HG02642 (cell line): Measurements from ENCODE around the gene DIABLO.
"Not testable (repeated sequence)": the region's sequence is repeated elsewhere in the genome, so short reads cannot be mapped to it uniquely, and the experiment has no call there.

ENCODE experiments used
- ATAC-seq: cut with Tn5 transposase; IDR thresholded peaks from one replicate; pipeline ENCODE4 v1.9.1; 2021; ENCODE audit warnings: mild to moderate bottlenecking; ENCODE audit not compliant: unreplicated experiment, poor library complexity

Gene DIABLO

GRCh38 chr12:122190842-122191668 lies 34.8 kb downstream of the DIABLO start:
- ATAC-seq, result no peak

DNA sequence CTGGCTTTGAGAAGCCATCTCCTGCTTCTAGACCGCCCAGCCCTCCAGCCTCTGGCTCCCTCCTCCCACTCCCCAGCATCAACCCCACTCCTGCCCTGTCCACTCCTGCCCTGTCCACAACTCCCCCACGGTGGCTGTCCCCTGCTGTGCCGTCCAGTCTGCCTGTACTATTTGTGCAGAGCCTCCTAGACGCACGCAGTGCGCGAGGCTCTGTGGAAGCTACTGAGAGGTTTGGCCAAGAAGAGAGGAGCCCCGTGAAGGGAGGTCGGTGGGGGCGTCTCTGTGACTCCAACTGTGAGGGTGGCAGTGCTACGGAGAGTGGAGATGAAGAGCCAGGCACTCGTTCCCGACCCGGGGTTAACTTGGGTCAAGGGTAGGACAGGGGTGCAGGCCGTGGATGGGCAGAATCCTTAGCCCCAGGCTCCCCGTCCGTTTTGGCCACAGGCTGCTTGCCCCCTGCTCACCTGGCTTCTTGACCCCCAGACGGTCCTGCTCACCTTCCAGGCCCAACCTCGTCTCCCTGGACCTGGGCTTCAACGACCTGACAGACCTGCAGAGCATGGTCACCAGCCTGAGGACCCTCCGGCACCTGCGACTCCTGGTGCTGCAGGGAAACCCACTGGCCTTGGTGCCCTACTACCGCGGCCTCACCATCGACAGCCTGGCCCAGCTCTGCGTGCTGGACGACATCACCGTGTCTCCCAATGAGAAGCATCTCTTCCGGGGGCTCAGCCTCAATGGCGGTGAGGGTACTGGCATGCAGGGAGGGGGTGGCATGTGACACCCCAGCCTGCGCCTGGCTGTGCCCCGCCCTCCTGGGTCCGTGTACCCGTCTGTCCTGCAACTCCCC lies 36.0 kb downstream of the DIABLO start:
- ATAC-seq, result no peak

- ATAC-seq, result no peak
Observed at GRCh38 chr12:122187466-122187865, 38.4 kb downstream of the DIABLO start.

GRCh38 chr12:122185494-122186082 lies 40.3 kb downstream of the DIABLO start:
- no peak for ATAC-seq

DNA sequence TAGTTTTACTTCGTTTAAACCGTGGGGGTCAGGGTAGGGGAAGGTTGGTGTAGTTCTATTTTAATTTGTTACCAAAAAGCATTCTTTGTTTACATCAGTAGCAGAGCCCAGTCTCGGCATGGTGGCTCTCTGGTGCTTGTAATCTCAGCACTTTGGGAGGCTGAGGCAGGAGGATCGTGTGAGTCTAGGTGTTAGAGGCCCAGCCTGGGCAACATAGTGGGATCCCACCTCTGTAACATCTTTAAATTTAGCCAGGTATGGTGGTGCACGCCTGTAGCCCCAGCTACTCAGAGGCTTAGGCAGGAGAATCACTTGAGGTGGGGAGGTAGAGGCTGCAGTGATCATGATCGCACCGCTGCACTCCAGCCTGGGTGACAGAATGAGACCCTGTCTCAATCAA lies 40.8 kb downstream of the DIABLO start:
- ATAC-seq, result no peak

DNA sequence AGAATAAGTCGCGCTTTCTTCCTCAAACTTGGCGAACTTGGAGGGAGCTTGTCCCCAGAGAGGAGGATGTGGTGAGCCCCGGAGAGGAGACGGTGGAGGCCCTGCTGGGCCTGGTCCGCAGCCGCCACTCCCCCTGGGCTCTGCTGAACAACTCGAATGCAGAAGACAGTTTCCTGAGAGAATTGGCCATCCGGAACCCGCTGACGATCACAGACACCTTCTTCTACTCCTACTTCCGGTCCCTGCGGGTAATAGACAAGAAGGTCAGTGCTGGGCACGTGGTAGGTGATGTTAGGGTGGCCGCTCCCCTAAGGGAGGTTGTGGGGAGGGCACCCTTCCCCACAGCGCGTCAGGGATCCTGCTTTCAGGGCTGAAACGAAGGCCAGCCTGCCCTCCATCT lies 41.3 kb downstream of the DIABLO start:
- no peak for ATAC-seq

- ATAC-seq, result no peak
Observed at GRCh38 chr12:122183588-122183940, 42.3 kb downstream of the DIABLO start.

- no peak for ATAC-seq
Observed at GRCh38 chr12:122182887-122183587, 42.8 kb downstream of the DIABLO start, which contains the start of gene LRRC43. LRRC43 (plus strand) TSS chr12:122183123; CDS start chr12:122183145, 22 bp downstream.

- ATAC-seq, result not testable (repeated sequence)
Observed at GRCh38 chr12:122176473-122176872, 49.4 kb downstream of the DIABLO start.

DNA sequence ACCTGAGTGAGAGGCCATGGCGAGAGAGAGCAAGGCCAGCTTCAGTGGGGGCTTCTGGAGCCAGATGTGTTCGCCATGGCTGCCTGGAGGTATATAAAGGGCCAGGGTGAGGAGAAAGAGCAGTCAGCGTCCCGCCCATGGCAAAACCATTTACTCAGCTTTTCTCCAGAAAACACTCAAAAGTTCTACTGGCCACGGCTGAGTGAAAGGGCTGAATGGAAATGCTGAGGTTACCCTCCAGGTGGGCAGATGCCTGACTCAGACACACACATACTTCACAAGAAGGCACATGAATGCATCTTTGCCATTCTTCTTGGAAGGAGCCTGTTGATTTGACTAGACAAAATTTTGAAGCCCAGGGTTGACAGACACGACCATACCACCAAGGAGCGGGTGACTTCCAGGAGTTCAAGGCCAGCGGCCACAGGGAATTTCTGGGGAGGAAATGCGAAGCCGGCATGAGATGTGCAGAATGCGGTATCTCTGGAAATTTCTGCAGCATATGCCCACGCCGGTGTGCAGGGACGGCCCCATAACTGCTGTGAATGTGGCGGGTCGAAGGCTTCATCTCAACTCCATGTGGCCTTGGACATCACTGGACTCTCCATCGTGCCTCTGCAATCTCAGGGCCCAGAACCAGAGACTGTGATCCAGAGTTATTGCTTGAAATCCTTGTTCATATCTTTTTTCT lies 51.6 kb downstream of the DIABLO start, which contains the start of gene IL31:
Gene IL31 (minus strand): TSS at position 67 of the 691 bp plus-strand sequence. CDS start 49 bp downstream, at position 18.
- no peak for ATAC-seq

DNA sequence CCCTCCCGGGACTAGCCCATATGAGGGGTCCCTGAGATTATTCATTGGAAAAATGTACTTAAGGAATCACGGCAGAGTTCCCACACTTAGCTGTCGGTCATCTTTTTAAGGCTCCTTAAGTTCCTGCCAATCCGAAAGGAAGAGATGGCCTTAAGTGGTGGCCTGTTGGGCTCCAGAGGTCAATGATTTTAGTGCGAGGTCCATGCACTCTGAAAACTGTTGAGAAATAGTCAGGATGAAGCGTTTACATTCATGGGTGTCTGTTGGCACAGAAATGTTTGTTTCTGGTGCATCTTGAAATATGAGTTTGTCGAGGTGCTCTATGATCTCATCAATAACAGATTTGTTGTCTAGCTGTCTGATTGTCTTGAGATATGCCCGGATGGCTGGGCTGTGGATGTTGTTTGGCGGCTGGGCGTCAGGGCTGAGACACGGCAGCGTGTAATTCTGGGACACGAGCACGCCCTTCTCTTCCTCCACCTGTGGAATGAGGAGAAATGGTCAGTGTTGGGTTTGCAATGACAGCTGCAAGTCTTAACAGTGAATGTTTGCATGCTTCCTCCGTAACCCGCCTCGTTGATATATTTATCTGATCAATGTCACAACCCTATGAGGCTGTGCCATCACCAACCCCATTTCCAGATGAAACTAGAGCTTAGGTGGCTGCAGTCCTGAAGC lies 53.5 kb downstream of the DIABLO start:
- ATAC-seq, result no peak

- ATAC-seq, result no peak
Observed at GRCh38 chr12:122171399-122171798, 54.5 kb downstream of the DIABLO start.

- no peak for ATAC-seq
Observed at GRCh38 chr12:122168492-122168891, 57.4 kb downstream of the DIABLO start.

DNA sequence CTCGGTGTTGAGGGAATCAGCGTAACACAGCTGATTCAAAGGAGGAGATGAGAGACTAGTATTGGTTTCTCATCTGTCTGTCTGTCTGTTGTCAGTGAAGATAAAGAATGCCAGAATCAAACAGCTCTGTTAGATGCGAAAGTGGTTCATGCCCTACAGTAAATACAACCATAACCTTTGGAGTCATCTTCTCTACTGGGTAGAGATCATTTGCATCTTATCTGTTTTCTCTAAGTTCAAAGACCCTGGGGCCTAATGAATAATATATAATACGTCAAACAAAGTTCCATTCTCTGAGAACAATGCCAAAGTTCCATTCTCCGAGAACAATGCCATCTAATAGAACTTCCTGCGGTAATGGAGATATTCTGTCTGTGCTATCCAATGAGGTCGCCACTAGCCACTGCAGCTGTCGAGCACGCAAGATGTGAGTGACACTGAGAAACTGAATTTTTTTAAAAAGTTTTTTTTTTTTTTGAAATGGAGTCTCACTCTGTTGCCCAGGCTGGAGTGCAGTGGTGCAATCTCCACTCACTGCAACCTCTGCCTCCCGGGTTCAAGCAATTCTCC lies 58.4 kb downstream of the DIABLO start:
- ATAC-seq, result no peak

GRCh38 chr12:122166422-122167349 lies 59.2 kb downstream of the DIABLO start:
- ATAC-seq, result no peak

GRCh38 chr12:122162976-122163375 lies 62.9 kb downstream of the DIABLO start:
- ATAC-seq, result no peak

- ATAC-seq, result no peak
Observed at GRCh38 chr12:122161682-122162081, 64.2 kb downstream of the DIABLO start.

DNA sequence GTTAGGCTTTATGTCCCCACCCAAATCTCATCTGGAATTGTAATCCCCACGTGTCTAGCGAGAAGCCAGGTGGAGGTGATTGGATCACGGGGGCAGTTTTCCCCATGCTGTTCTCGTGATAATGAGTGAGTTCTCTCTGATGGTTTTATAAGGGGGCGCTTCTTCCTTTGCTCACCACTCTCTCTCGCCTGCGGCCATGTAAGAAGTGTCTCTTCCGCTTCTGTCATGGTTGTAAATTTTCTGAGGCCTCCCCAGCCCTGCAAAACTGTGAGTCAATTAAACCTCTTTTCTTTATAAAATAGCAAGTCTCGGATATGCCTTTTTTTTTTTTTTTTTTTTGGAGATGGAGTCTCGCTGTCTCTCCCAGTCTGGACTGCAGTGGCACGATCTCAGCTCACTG lies 65.1 kb downstream of the DIABLO start:
- no peak for ATAC-seq
